Mesenchymal stem cell (in vitro differentiated cells and primary cell): Measurements from ENCODE around the gene RNLS. TPM values are rescaled to one million over a fixed set of nuclear protein-coding genes. Genes with fewer than 3 reads are reported as not detected.

Source experiments
- DNase-seq: peaks from one replicate; pipeline ENCODE4 v3.0.0-alpha.2; 2013
- H2AFZ ChIP-seq: one replicate; pipeline ENCODE4 v1.6.1; 2013; ENCODE audit warnings: low read depth, mild to moderate bottlenecking, control low read depth, inconsistent platforms, low read length, moderate library complexity
- H2AK5ac ChIP-seq: 2 replicates; pipeline ENCODE4 v1.6.1; 2013; ENCODE audit warnings: low read length, moderate library complexity, mild to moderate bottlenecking, inconsistent platforms; ENCODE audit not compliant: severe bottlenecking
- H2BK120ac ChIP-seq: one replicate; pipeline ENCODE4 v1.6.1; 2013; ENCODE audit warnings: low read depth, mild to moderate bottlenecking, inconsistent platforms, low read length, moderate library complexity
- H2BK12ac ChIP-seq, 2 experiments: one replicate each; pipeline ENCODE4 v1.6.1; 2013; ENCODE audit warnings: inconsistent platforms in 2 of 2, low read length in 2 of 2, mild to moderate bottlenecking in 2 of 2, moderate library complexity in 2 of 2, control low read depth in 1 of 2
- H2BK15ac ChIP-seq: one replicate; pipeline ENCODE4 v1.6.1; 2013; ENCODE audit warnings: mild to moderate bottlenecking, low read depth, inconsistent platforms; ENCODE audit not compliant: poor library complexity, severe bottlenecking
- H2BK5ac ChIP-seq: 2 replicates; pipeline ENCODE4 v1.6.1; 2013; ENCODE audit warnings: low read depth, mild to moderate bottlenecking, low read length, control low read depth, inconsistent platforms; ENCODE audit not compliant: poor library complexity, severe bottlenecking
- H3K14ac ChIP-seq, 2 experiments: one replicate each; pipeline ENCODE4 v1.6.1; 2013; ENCODE audit warnings: inconsistent platforms in 2 of 2, low read length in 2 of 2, control low read depth in 1 of 2, mild to moderate bottlenecking in 1 of 2, moderate library complexity in 1 of 2
- H3K18ac ChIP-seq, 2 experiments: one replicate each; pipeline ENCODE4 v1.6.1; 2013; ENCODE audit warnings: inconsistent platforms in 2 of 2, low read length in 2 of 2, control low read depth in 1 of 2, low read depth in 1 of 2, mild to moderate bottlenecking in 1 of 2
- H3K23ac ChIP-seq, 2 experiments: one replicate each; pipeline ENCODE4 v1.6.1; 2013; ENCODE audit warnings: inconsistent platforms in 2 of 2, low read length in 2 of 2, mild to moderate bottlenecking in 2 of 2, moderate library complexity in 2 of 2, control low read depth in 1 of 2
- H3K27ac ChIP-seq: 2 replicates; pipeline ENCODE4 v1.5.1; 2013; ENCODE audit warnings: mild to moderate bottlenecking, moderate library complexity, low read length, control low read depth, inconsistent platforms; ENCODE audit not compliant: poor library complexity, severe bottlenecking
- H3K27me3 ChIP-seq, 2 experiments: 2 replicates each; pipeline versions ENCODE4 v1.6.1 to v1.7.0; 2013; ENCODE audit warnings: low read length in 2 of 2, mild to moderate bottlenecking in 2 of 2, moderate library complexity in 2 of 2, control low read depth in 1 of 2, inconsistent platforms in 1 of 2; ENCODE audit not compliant: control insufficient read depth in 1 of 2, insufficient read depth in 1 of 2
- H3K36me3 ChIP-seq, 2 experiments: 2 replicates each; pipeline versions ENCODE4 v1.6.1 to v1.7.0; 2013; ENCODE audit warnings: low read length in 2 of 2, control low read depth in 1 of 2, inconsistent platforms in 1 of 2, low read depth in 1 of 2, mild to moderate bottlenecking in 1 of 2; ENCODE audit not compliant: insufficient read depth in 2 of 2, control insufficient read depth in 1 of 2
- H3K4ac ChIP-seq, 2 experiments: one replicate each; pipeline ENCODE4 v1.6.1; 2013; ENCODE audit warnings: inconsistent platforms in 2 of 2, low read length in 2 of 2, mild to moderate bottlenecking in 2 of 2, moderate library complexity in 2 of 2, control low read depth in 1 of 2, low read depth in 1 of 2
- H3K4me1 ChIP-seq: 2 replicates; pipeline ENCODE4 v1.6.1; 2013; ENCODE audit warnings: low read depth, low read length, control low read depth; ENCODE audit not compliant: control insufficient read depth, insufficient read depth
- H3K4me2 ChIP-seq: 2 replicates; pipeline ENCODE4 v1.6.1; 2013; ENCODE audit warnings: low read length, mild to moderate bottlenecking, inconsistent platforms; ENCODE audit not compliant: poor library complexity, severe bottlenecking
- H3K4me3 ChIP-seq, 2 experiments: 2 replicates each; pipeline versions ENCODE4 v1.5.1 to v1.7.0; 2013; ENCODE audit warnings: low read length in 2 of 2, mild to moderate bottlenecking in 2 of 2, control low read depth in 1 of 2, low read depth in 1 of 2; ENCODE audit not compliant: insufficient read depth in 1 of 2
- H3K79me1 ChIP-seq: replicated peaks from 2 replicates; pipeline ENCODE4 v1.6.1; 2013; ENCODE audit warnings: mild to moderate bottlenecking, control low read depth, low read length, inconsistent platforms; ENCODE audit not compliant: poor library complexity, severe bottlenecking
- H3K9ac ChIP-seq: 2 replicates; pipeline ENCODE4 v1.7.0; 2013; ENCODE audit warnings: mild to moderate bottlenecking, low read length, moderate library complexity
- H3K9me3 ChIP-seq: 2 replicates; pipeline ENCODE4 v1.7.0; 2013; ENCODE audit warnings: mild to moderate bottlenecking, low read length; ENCODE audit not compliant: control insufficient read depth
- H4K8ac ChIP-seq: one replicate; pipeline ENCODE4 v1.6.1; 2013; ENCODE audit warnings: inconsistent platforms, mild to moderate bottlenecking, low read length, moderate library complexity
- H4K91ac ChIP-seq: one replicate; pipeline ENCODE4 v1.6.1; 2013; ENCODE audit warnings: mild to moderate bottlenecking, low read length, inconsistent platforms
- WGBS: methylation state at CpG from one replicate; pipeline ENCODE4 v1.1.7; 2013; ENCODE audit warnings: mixed read lengths; 5-methylcytosine and 5-hydroxymethylcytosine counted together
- small RNA-seq: library from polyadenylated mRNA; stranded (forward); fragments of <200 nt; extraction: miRNeasy Mini kit (QIAGEN cat#:217004); gene quantifications from one replicate; pipeline ENCODE3, GENCODE V24; 2013; ENCODE audit warnings: low read depth

Gene RNLS

GRCh38 chr10:88227342-88228018 lies 355.6 kb downstream of the RNLS start:
- H3K9me3 ChIP-seq = no peaks in the 10 kb centered on the region
- H3K4me3 ChIP-seq = peak overlapping the region in 1 of 2 experiments; percentile 8
- H3K18ac ChIP-seq = no peak overlapping the region
- no peak overlapping the region for H2AK5ac ChIP-seq
- no peak overlapping the region for H4K91ac ChIP-seq
- no peak overlapping the region for H4K8ac ChIP-seq
- H2AFZ ChIP-seq = no peak overlapping the region
- H2BK12ac ChIP-seq = no peak overlapping the region
- H3K4me1 ChIP-seq = peaks cover 1% of the 10 kb centered on the region
- DNase-seq = peak; percentile 35
- no peak overlapping the region for H2BK5ac ChIP-seq
- 83% methylated on average over 8 of the region's 8 CpGs for WGBS
- H2BK15ac ChIP-seq = no peak overlapping the region
- H3K4me2 ChIP-seq = no peak overlapping the region
- no peaks in the 10 kb centered on the region for H3K36me3 ChIP-seq
- H3K4ac ChIP-seq = no peak overlapping the region
- H3K27ac ChIP-seq = no peak overlapping the region
- H2BK120ac ChIP-seq = no peak overlapping the region
- peak overlapping the region; percentile 18 for H3K9ac ChIP-seq
- no peaks in the 10 kb centered on the region for H3K27me3 ChIP-seq
- H3K79me1 ChIP-seq = no peaks in the 10 kb centered on the region
- no peak overlapping the region for H3K14ac ChIP-seq
- H3K23ac ChIP-seq = no peak overlapping the region

GRCh38 chr10:88226891-88227290 lies 356.2 kb downstream of the RNLS start:
- Histone ChIP-seq H4K8ac (no peak overlapping the region), H3K9ac (peak overlapping the region; percentile 18), H2AFZ (no peak overlapping the region), H2BK15ac (no peak overlapping the region), H2AK5ac (no peak overlapping the region), H3K4me2 (no peak overlapping the region), H3K79me1 (no peaks in the 10 kb centered on the region), H3K4ac (no peak overlapping the region), H3K27me3 (no peaks in the 10 kb centered on the region), H2BK5ac (no peak overlapping the region), H3K4me1 (peaks cover 1% of the 10 kb centered on the region), H3K18ac (no peak overlapping the region), H2BK120ac (no peak overlapping the region), H3K27ac (no peak overlapping the region), H3K4me3 (peak overlapping the region in 1 of 2 experiments; percentile 8), H4K91ac (no peak overlapping the region), H3K36me3 (no peaks in the 10 kb centered on the region), H3K23ac (no peak overlapping the region), H2BK12ac (no peak overlapping the region), H3K9me3 (no peaks in the 10 kb centered on the region), H3K14ac (no peak overlapping the region)
- WGBS = no CpG with 5 or more reads among the region's 1 CpG
- no peak for DNase-seq

- no peaks in the 10 kb centered on the region for H3K27me3 ChIP-seq
- 89% methylated on average over 1 of the region's 2 CpGs for WGBS
- H3K18ac ChIP-seq = no peak overlapping the region
- peaks cover 1% of the 10 kb centered on the region for H3K4me1 ChIP-seq
- no peak overlapping the region for H2BK12ac ChIP-seq
- H3K4me3 ChIP-seq = no peak overlapping the region
- H2AK5ac ChIP-seq = no peak overlapping the region
- DNase-seq = no peak
- H3K36me3 ChIP-seq = no peaks in the 10 kb centered on the region
- H2BK5ac ChIP-seq = no peak overlapping the region
- H2BK15ac ChIP-seq = no peak overlapping the region
- no peaks in the 10 kb centered on the region for H3K79me1 ChIP-seq
- H3K9me3 ChIP-seq = no peaks in the 10 kb centered on the region
- no peak overlapping the region for H3K27ac ChIP-seq
- no peak overlapping the region for H4K91ac ChIP-seq
- no peak overlapping the region for H3K23ac ChIP-seq
- no peak overlapping the region for H2AFZ ChIP-seq
- no peak overlapping the region for H2BK120ac ChIP-seq
- H3K4me2 ChIP-seq = no peak overlapping the region
- H3K4ac ChIP-seq = no peak overlapping the region
- H3K14ac ChIP-seq = no peak overlapping the region
- H4K8ac ChIP-seq = no peak overlapping the region
- H3K9ac ChIP-seq = no peak overlapping the region
Observed at GRCh38 chr10:88226071-88226659, 357.0 kb downstream of the RNLS start.

Small RNAs within 50 kb of the gene (small RNA-seq; reads per million reads assigned to genes)
- gene AL353149.1 (not detected), gene RF00019 (not detected)
